H9 (cell line): Measurements from ENCODE around the gene TREM2. TPM values are rescaled to one million over a fixed set of nuclear protein-coding genes. Genes with fewer than 3 reads are reported as not detected.
A peak's percentile ranks its signal among the peaks of the same experiment; 100 is the strongest.

ENCODE experiments used
- DNase-seq: peaks from one replicate; pipeline ENCODE4 v3.0.0-alpha.2; 2017
- H2AFZ ChIP-seq: one replicate; pipeline ENCODE4 v1.6.1; 2013; ENCODE audit warnings: mild to moderate bottlenecking, low read length, control low read depth, moderate library complexity
- H2AK5ac ChIP-seq: 2 replicates; pipeline ENCODE4 v1.6.1; 2013; ENCODE audit warnings: low read length, control low read depth, mixed read lengths; ENCODE audit not compliant: insufficient read length
- H2BK120ac ChIP-seq: one replicate; pipeline ENCODE4 v1.6.1; 2013; ENCODE audit warnings: low read depth, mild to moderate bottlenecking, low read length, control low read depth, inconsistent platforms; ENCODE audit not compliant: poor library complexity, severe bottlenecking
- H2BK12ac ChIP-seq: 2 replicates; pipeline ENCODE4 v1.6.1; 2013; ENCODE audit warnings: low read length, control low read depth, mixed read lengths, low read depth; ENCODE audit not compliant: insufficient read length
- H2BK15ac ChIP-seq: 2 replicates; pipeline ENCODE4 v1.6.1; 2013; ENCODE audit warnings: low read depth, low read length, control low read depth
- H2BK20ac ChIP-seq: one replicate; pipeline ENCODE4 v1.6.1; 2013; ENCODE audit warnings: low read depth, mild to moderate bottlenecking, low read length, control low read depth, inconsistent platforms; ENCODE audit not compliant: poor library complexity, severe bottlenecking
- H2BK5ac ChIP-seq: 2 replicates; pipeline ENCODE4 v1.6.1; 2013; ENCODE audit warnings: low read length, control low read depth, mixed read lengths; ENCODE audit not compliant: insufficient read length
- H3K14ac ChIP-seq: 2 replicates; pipeline ENCODE4 v1.6.1; 2013; ENCODE audit warnings: low read length, control low read depth; ENCODE audit not compliant: insufficient read depth
- H3K18ac ChIP-seq: 2 replicates; pipeline ENCODE4 v1.6.1; 2013; ENCODE audit warnings: low read depth, mild to moderate bottlenecking, mixed read lengths, low read length, control low read depth; ENCODE audit not compliant: insufficient read length
- H3K23ac ChIP-seq: 2 replicates; pipeline ENCODE4 v1.6.1; 2013; ENCODE audit warnings: low read length, control low read depth, mixed read lengths, low read depth; ENCODE audit not compliant: insufficient read length
- H3K23me2 ChIP-seq: 2 replicates; pipeline ENCODE4 v1.6.1; 2013; ENCODE audit warnings: low read depth, mild to moderate bottlenecking, mixed read lengths, low read length, control low read depth; ENCODE audit not compliant: insufficient read length, poor library complexity, severe bottlenecking
- H3K27ac ChIP-seq: 2 replicates; pipeline ENCODE4 v1.5.1; 2013; ENCODE audit warnings: low read length, control low read depth, mixed read lengths, low read depth; ENCODE audit not compliant: insufficient read length
- H3K27me3 ChIP-seq: 2 replicates; pipeline ENCODE4 v1.6.1; 2013; ENCODE audit warnings: low read length, control low read depth, inconsistent platforms; ENCODE audit not compliant: insufficient read depth
- H3K4ac ChIP-seq: 2 replicates; pipeline ENCODE4 v1.6.1; 2013; ENCODE audit warnings: low read depth, mild to moderate bottlenecking, control low read depth, inconsistent platforms, low read length, moderate library complexity
- H3K4me1 ChIP-seq: 2 replicates; pipeline ENCODE4 v1.6.1; 2013; ENCODE audit warnings: low read length, control low read depth, inconsistent platforms; ENCODE audit not compliant: insufficient read depth
- H3K4me2 ChIP-seq: 2 replicates; pipeline ENCODE4 v1.6.1; 2013; ENCODE audit warnings: low read length, control low read depth, mixed read lengths; ENCODE audit not compliant: insufficient read length, insufficient read depth
- H3K56ac ChIP-seq: 2 replicates; pipeline ENCODE4 v1.6.1; 2013; ENCODE audit warnings: low read depth, mild to moderate bottlenecking, mixed read lengths, low read length, control low read depth; ENCODE audit not compliant: insufficient read length
- H3K79me1 ChIP-seq: 2 replicates; pipeline ENCODE4 v1.6.1; 2013; ENCODE audit warnings: low read depth, mild to moderate bottlenecking, moderate library complexity, low read length, control low read depth, inconsistent platforms; ENCODE audit not compliant: insufficient read depth, poor library complexity, severe bottlenecking
- H3K79me2 ChIP-seq: 2 replicates; pipeline ENCODE4 v1.6.1; 2013; ENCODE audit warnings: low read length, control low read depth, inconsistent platforms; ENCODE audit not compliant: insufficient read depth
- H3K9ac ChIP-seq: 2 replicates; pipeline ENCODE4 v1.6.1; 2013; ENCODE audit warnings: low read length, control low read depth, mixed read lengths; ENCODE audit not compliant: insufficient read length; ENCODE audit errors: extremely low read depth
- H3K9me3 ChIP-seq: one replicate; pipeline ENCODE4 v1.6.1; 2013; ENCODE audit warnings: low read depth, low read length, inconsistent platforms; ENCODE audit not compliant: control insufficient read depth
- H3T11ph ChIP-seq: one replicate; pipeline ENCODE4 v1.6.1; 2013; ENCODE audit warnings: mild to moderate bottlenecking, low read length, control low read depth, inconsistent platforms
- H4K20me1 ChIP-seq: one replicate; pipeline ENCODE4 v1.6.1; 2013; ENCODE audit not compliant: control insufficient read depth, insufficient read length, insufficient read depth
- H4K5ac ChIP-seq: 2 replicates; pipeline ENCODE4 v1.6.1; 2013; ENCODE audit warnings: low read depth, mild to moderate bottlenecking, mixed read lengths, low read length, control low read depth; ENCODE audit not compliant: insufficient read length
- H4K8ac ChIP-seq: replicated peaks from 2 replicates; pipeline ENCODE4 v1.6.1; 2013; ENCODE audit warnings: low read length, control low read depth, mixed read lengths, low read depth; ENCODE audit not compliant: insufficient read length
- H4K91ac ChIP-seq: 2 replicates; pipeline ENCODE4 v1.6.1; 2013; ENCODE audit warnings: low read depth, mild to moderate bottlenecking, moderate library complexity, mixed read lengths, low read length, control low read depth; ENCODE audit not compliant: insufficient read length
- H3K27ac Mint-ChIP-seq, 3 experiments: 2 replicates in 2 of 3; 3 replicates in 1 of 3; pipeline ENCODE4 v1.8.0; 2020 to 2021; ENCODE audit warnings: mixed read lengths in 3 of 3, mild to moderate bottlenecking in 1 of 3, moderate library complexity in 1 of 3
- H3K27me3 Mint-ChIP-seq: 2 replicates; pipeline ENCODE4 v1.8.0; 2021; ENCODE audit warnings: low read depth, mild to moderate bottlenecking, moderate library complexity, mixed read lengths
- H3K36me3 Mint-ChIP-seq, 3 experiments: 2 replicates in 2 of 3; 3 replicates in 1 of 3; pipeline ENCODE4 v1.8.0; 2020 to 2021; ENCODE audit warnings: low read depth in 3 of 3, mixed read lengths in 3 of 3; ENCODE audit not compliant: insufficient read depth in 1 of 3
- H3K4me1 Mint-ChIP-seq, 2 experiments: 2 replicates each; pipeline ENCODE4 v1.8.0; 2020; ENCODE audit warnings: mixed read lengths in 2 of 2
- H3K4me3 Mint-ChIP-seq, 2 experiments: 2 replicates in 1 of 2; 3 replicates in 1 of 2; pipeline ENCODE4 v1.8.0; 2020 to 2021; ENCODE audit warnings: mild to moderate bottlenecking in 2 of 2, mixed read lengths in 2 of 2, moderate library complexity in 1 of 2
- H3K9me3 Mint-ChIP-seq, 2 experiments: 2 replicates in 1 of 2; 3 replicates in 1 of 2; pipeline ENCODE4 v1.8.0; 2020; ENCODE audit warnings: mild to moderate bottlenecking in 2 of 2, mixed read lengths in 2 of 2, moderate library complexity in 1 of 2
- WGBS: extraction: QIAGEN DNeasy Blood & Tissue Kit; methylation state at CpG from one replicate; pipeline ENCODE4 v1.1.7; 2013; ENCODE audit warnings: missing lambda C conversion rate, low lambda C conversion rate, mixed read lengths; ENCODE audit not compliant: insufficient read length; ENCODE audit errors: extremely low coverage; 5-methylcytosine and 5-hydroxymethylcytosine counted together
- total RNA-seq: library from RNA; stranded (reverse); gene quantifications from 2 replicates; pipeline ENCODE4 v1.2.1, GENCODE V29; 2021
- TF ChIP-seq, protein P1 (sequence below): fragments of 200-600 bp; sonication (generic); conservative IDR thresholded peaks from 3 replicates; pipeline ENCODE4 v1.8.0; 2021; ENCODE audit warnings: antibody characterized with exemption, mild to moderate bottlenecking

Gene TREM2
- total RNA-seq, 1 experiment from 2014 or later: 0.31 TPM

DNA sequence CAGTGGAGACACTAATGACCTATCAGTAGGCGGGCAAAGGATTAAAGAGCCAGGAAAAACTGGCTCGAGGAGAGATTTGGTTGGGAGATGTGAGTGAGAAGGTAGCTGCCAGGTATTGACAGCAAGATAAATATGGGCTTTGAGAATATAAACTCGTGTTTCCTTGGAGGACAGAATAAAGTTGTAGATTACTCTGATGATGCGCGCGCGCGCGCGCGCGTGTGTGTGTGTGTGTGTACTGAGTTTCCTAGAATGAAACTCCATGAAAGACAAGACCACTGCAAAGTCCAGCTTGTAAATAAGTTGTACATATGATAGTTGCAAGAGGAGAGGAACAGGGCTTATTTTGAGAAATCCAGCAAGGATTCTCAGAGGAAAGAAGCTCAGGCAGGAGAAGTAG lies 13.3 kb upstream of the TREM2 start:
- Mint-ChIP-seq H3K36me3 (peaks cover 0 to 8% (median 2%) of the 10 kb centered on the region in 3 experiments; a peak in 3 of 7 replicates), H3K27ac (no peak overlapping the region), H3K27me3 (peaks cover 8% of the 10 kb centered on the region), H3K9me3 (peaks cover 6 to 9% of the 10 kb centered on the region in 2 experiments; a peak in 4 of 5 replicates), H3K4me1 (peaks cover 12 to 15% of the 10 kb centered on the region in 2 experiments), H3K4me3 (no peak overlapping the region)
- WGBS: no CpG with 5 or more reads among the region's 12 CpGs
- Histone ChIP-seq H2BK12ac (no peak overlapping the region), H2BK20ac (no peak overlapping the region), H3K23ac (no peak overlapping the region), H3T11ph (no peak overlapping the region), H3K23me2 (no peaks in the 10 kb centered on the region), H3K4ac (no peak overlapping the region), H2BK15ac (no peak overlapping the region), H3K4me1 (peaks cover 2% of the 10 kb centered on the region; the same call in 1 of the 2 replicates), H3K79me1 (no peaks in the 10 kb centered on the region), H3K79me2 (no peaks in the 10 kb centered on the region), H2AFZ (no peak overlapping the region), H4K20me1 (no peaks in the 10 kb centered on the region), H3K14ac (no peak overlapping the region), H3K27me3 (no peaks in the 10 kb centered on the region), H4K91ac (no peak overlapping the region), H4K8ac (no peak overlapping the region), H3K9me3 (no peaks in the 10 kb centered on the region), H3K56ac (no peak overlapping the region), H2BK120ac (no peak overlapping the region), H3K9ac (no peak overlapping the region), H2BK5ac (no peak overlapping the region), H3K4me2 (no peak overlapping the region), H2AK5ac (no peak overlapping the region), H3K27ac (no peak overlapping the region), H4K5ac (no peak overlapping the region), H3K18ac (no peak overlapping the region)
- TF ChIP-seq, protein P1, sequence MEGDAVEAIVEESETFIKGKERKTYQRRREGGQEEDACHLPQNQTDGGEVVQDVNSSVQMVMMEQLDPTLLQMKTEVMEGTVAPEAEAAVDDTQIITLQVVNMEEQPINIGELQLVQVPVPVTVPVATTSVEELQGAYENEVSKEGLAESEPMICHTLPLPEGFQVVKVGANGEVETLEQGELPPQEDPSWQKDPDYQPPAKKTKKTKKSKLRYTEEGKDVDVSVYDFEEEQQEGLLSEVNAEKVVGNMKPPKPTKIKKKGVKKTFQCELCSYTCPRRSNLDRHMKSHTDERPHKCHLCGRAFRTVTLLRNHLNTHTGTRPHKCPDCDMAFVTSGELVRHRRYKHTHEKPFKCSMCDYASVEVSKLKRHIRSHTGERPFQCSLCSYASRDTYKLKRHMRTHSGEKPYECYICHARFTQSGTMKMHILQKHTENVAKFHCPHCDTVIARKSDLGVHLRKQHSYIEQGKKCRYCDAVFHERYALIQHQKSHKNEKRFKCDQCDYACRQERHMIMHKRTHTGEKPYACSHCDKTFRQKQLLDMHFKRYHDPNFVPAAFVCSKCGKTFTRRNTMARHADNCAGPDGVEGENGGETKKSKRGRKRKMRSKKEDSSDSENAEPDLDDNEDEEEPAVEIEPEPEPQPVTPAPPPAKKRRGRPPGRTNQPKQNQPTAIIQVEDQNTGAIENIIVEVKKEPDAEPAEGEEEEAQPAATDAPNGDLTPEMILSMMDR: no peak
- DNase-seq: peak; percentile 8
